Mucosa of descending colon (tissue), 3 donors: ENCODE results near the gene GSE1. TPM values are rescaled to one million over a fixed set of nuclear protein-coding genes. Genes with fewer than 3 reads are reported as not detected.

Experiments used
- ATAC-seq: fragments of 200-7000 bp; cut with Tn5 transposase; one replicate; pipeline ENCODE4 v1.9.1; 2020; ENCODE audit warnings: mild to moderate bottlenecking, moderate library complexity
- DNase-seq, 3 donors: peaks; one replicate each; pipeline ENCODE4 v3.0.0-alpha.2; 2020
- H3K36me3 ChIP-seq: fragments of 200-600 bp; one replicate; pipeline ENCODE4 v1.8.0; 2021; ENCODE audit warnings: low read depth, mild to moderate bottlenecking
- H3K4me1 ChIP-seq: fragments of 200-600 bp; one replicate; pipeline ENCODE4 v1.8.0; 2021; ENCODE audit warnings: low read depth, mild to moderate bottlenecking
- H3K4me3 ChIP-seq: fragments of 200-600 bp; one replicate; pipeline ENCODE4 v1.8.0; 2021; ENCODE audit warnings: mild to moderate bottlenecking
- H3K9me3 ChIP-seq: fragments of 200-600 bp; one replicate; pipeline ENCODE4 v1.8.0; 2021; ENCODE audit warnings: mild to moderate bottlenecking
- CTCF ChIP-seq: fragments of 200-600 bp; IDR thresholded peaks from one replicate; pipeline ENCODE4 v1.8.0; 2022; ENCODE audit warnings: antibody characterized with exemption, mild to moderate bottlenecking
- intact Hi-C, 2 donors: fragments of 100-400 bp; cut with DNase I in 1 of 2; cut with micrococcal nuclease in 1 of 2; formaldehyde crosslinking; loops; one replicate each; pipeline versions ENCODE4 v1.11.0 to v1.11.1; 2022; cut with DNase I, micrococcal nuclease
- total RNA-seq, 3 donors: library from RNA; stranded (reverse); fragmentation: NEBNext Ultra II Directional in 2 of 3; extraction: Animal tissue kit (Norgen Biotek cat#: 25700) in 2 of 3; gene quantifications; one replicate each; pipeline versions ENCODE4 v1.2.1 to v1.2.4, GENCODE V29; 2021 to 2023
- donor health status: DM: no; HTN: no; CAD: no; lungs with moderate emphysema.
- donor health status: DM: no; HTN: no; CAD: no.
- donor health status: DM: no; HTN: yes; CAD: no.

The GSE1 gene
- total RNA-seq, 3 donors from 2014 or later = 107 to 122 (median 107) TPM

- intact Hi-C loops = no loop called here
- DNase-seq = peak in 1 of 3 donors; percentile 44
- Histone ChIP-seq H3K4me1 (peaks cover 3% of the 10 kb centered on the region), H3K36me3 (peaks cover 12% of the 10 kb centered on the region), H3K9me3 (no peaks in the 10 kb centered on the region), H3K4me3 (no peak overlapping the region)
- TF ChIP-seq CTCF = no peak
- no peak for ATAC-seq
Observed at GRCh38 chr16:85653290-85653891, 40.3 kb downstream of the GSE1 start.

GRCh38 chr16:85654251-85655095 is 41.4 kb downstream of the GSE1 start:
- no peak for TF ChIP-seq CTCF
- no peak overlapping the region for H3K4me3 ChIP-seq
- peaks cover 3% of the 10 kb centered on the region for H3K4me1 ChIP-seq
- ATAC-seq (no peak), DNase-seq (peak in 1 of 3 donors; percentile 46)
- intact Hi-C loops = no loop called here
- no peaks in the 10 kb centered on the region for H3K9me3 ChIP-seq
- H3K36me3 ChIP-seq = peaks cover 14% of the 10 kb centered on the region

- ATAC-seq = no peak
- intact Hi-C loops = no loop called here
- DNase-seq = peak in 1 of 3 donors; percentile 49
- H3K36me3 ChIP-seq = peaks cover 14% of the 10 kb centered on the region
- no peaks in the 10 kb centered on the region for H3K9me3 ChIP-seq
- no peak for TF ChIP-seq CTCF
- peaks cover 3% of the 10 kb centered on the region for H3K4me1 ChIP-seq
- H3K4me3 ChIP-seq = no peak overlapping the region
Observed at GRCh38 chr16:85655216-85656129, 42.4 kb downstream of the GSE1 start.

GRCh38 chr16:85656351-85657266 is 43.5 kb downstream of the GSE1 start:
- intact Hi-C loops = no loop called here
- no peak overlapping the region for H3K4me3 ChIP-seq
- peaks cover 3% of the 10 kb centered on the region for H3K4me1 ChIP-seq
- no peak for TF ChIP-seq CTCF
- H3K36me3 ChIP-seq = peaks cover 14% of the 10 kb centered on the region
- no peak for ATAC-seq
- DNase-seq = peak in 2 of 3 donors; percentile 21 to 49
- H3K9me3 ChIP-seq = no peaks in the 10 kb centered on the region
